ENCODE data around the gene A1CF.
"Not testable (repeated sequence)": the region's sequence is repeated elsewhere in the genome, so short reads cannot be mapped to it uniquely, and the experiment has no call there.

DNA sequence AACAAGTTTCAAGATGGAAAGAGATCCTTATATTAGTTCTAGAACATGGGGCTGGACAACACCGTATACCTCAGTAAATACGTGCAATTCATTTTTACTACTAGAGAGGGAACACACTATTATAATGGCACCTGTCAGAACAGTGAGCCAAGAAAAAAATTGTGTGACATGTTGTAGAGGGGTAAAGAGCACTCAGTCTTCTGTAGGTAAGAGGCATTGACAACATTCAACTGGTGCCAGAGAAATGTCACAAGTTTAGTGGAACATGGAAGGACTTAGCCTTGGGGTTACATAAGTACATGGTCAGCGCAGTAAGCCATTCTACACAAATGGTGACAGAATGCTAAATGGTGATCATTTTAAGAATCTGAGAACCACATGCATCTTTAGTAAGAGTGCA, 113.4 kb downstream of the A1CF start:
- not testable (repeated sequence) for TF ChIP-seq EZH2 (IDR thresholded peaks at IDR 0.05; ENCODE audit: borderline replicate concordance, low read length)
- TF ChIP-seq, protein P1, sequence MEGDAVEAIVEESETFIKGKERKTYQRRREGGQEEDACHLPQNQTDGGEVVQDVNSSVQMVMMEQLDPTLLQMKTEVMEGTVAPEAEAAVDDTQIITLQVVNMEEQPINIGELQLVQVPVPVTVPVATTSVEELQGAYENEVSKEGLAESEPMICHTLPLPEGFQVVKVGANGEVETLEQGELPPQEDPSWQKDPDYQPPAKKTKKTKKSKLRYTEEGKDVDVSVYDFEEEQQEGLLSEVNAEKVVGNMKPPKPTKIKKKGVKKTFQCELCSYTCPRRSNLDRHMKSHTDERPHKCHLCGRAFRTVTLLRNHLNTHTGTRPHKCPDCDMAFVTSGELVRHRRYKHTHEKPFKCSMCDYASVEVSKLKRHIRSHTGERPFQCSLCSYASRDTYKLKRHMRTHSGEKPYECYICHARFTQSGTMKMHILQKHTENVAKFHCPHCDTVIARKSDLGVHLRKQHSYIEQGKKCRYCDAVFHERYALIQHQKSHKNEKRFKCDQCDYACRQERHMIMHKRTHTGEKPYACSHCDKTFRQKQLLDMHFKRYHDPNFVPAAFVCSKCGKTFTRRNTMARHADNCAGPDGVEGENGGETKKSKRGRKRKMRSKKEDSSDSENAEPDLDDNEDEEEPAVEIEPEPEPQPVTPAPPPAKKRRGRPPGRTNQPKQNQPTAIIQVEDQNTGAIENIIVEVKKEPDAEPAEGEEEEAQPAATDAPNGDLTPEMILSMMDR (conservative IDR thresholded peaks at IDR 0.05 in 1 of 2, IDR thresholded peaks at IDR 0.05 in 1 of 2; ENCODE audit: extremely low read depth in 1 of 2, insufficient read depth in 1 of 2, low read depth in 1 of 2, low read length in 2 of 2), result not testable (repeated sequence)
